Trophoblast cell (in vitro differentiated cells and primary cell): Measurements from ENCODE around the gene RCBTB2. TPM values are rescaled to one million over a fixed set of nuclear protein-coding genes. Genes with fewer than 3 reads are reported as not detected.
A peak's percentile ranks its signal among the peaks of the same experiment; 100 is the strongest.

Experiments used
- DNase-seq, 2 donors: peaks; one replicate each; pipeline ENCODE4 v3.0.0-alpha.2; 2016
- H2AFZ ChIP-seq: 2 replicates; pipeline ENCODE4 v1.6.1; 2013; ENCODE audit warnings: low read length, moderate library complexity, mild to moderate bottlenecking; ENCODE audit not compliant: insufficient read depth, poor library complexity
- H2AK5ac ChIP-seq: 2 replicates; pipeline ENCODE4 v1.6.1; 2013; ENCODE audit warnings: mild to moderate bottlenecking, low read length
- H2BK120ac ChIP-seq: 2 replicates; pipeline ENCODE4 v1.6.1; 2013; ENCODE audit warnings: low read length, mild to moderate bottlenecking, moderate library complexity; ENCODE audit not compliant: insufficient read depth, poor library complexity
- H2BK12ac ChIP-seq: 2 replicates; pipeline ENCODE4 v1.6.1; 2013; ENCODE audit warnings: mild to moderate bottlenecking, low read length, moderate library complexity
- H2BK5ac ChIP-seq: 2 replicates; pipeline ENCODE4 v1.6.1; 2013; ENCODE audit warnings: low read length, low read depth, moderate library complexity, mild to moderate bottlenecking; ENCODE audit not compliant: poor library complexity
- H3K14ac ChIP-seq: 2 replicates; pipeline ENCODE4 v1.6.1; 2013; ENCODE audit warnings: mild to moderate bottlenecking, low read length
- H3K18ac ChIP-seq: 2 replicates; pipeline ENCODE4 v1.6.1; 2013; ENCODE audit warnings: mild to moderate bottlenecking, low read length
- H3K23ac ChIP-seq: 2 replicates; pipeline ENCODE4 v1.6.1; 2013; ENCODE audit warnings: low read length
- H3K27ac ChIP-seq: 2 replicates; pipeline ENCODE4 v1.5.1; 2013; ENCODE audit warnings: low read depth, mild to moderate bottlenecking, inconsistent platforms, low read length, moderate library complexity
- H3K27me3 ChIP-seq: 2 replicates; pipeline ENCODE4 v1.6.1; 2013; ENCODE audit warnings: inconsistent platforms, mild to moderate bottlenecking, low read length, moderate library complexity; ENCODE audit not compliant: insufficient read depth
- H3K36me3 ChIP-seq, 2 experiments: 1 replicate in 1 of 2; 2 replicates in 1 of 2; pipeline ENCODE4 v1.6.1; 2013; ENCODE audit warnings: low read length in 2 of 2, mild to moderate bottlenecking in 2 of 2, moderate library complexity in 1 of 2; ENCODE audit not compliant: insufficient read depth in 2 of 2, control insufficient read depth in 1 of 2
- H3K4ac ChIP-seq: 2 replicates; pipeline ENCODE4 v1.6.1; 2013; ENCODE audit warnings: low read depth, mild to moderate bottlenecking, low read length, moderate library complexity
- H3K4me1 ChIP-seq, 2 experiments: 1 replicate in 1 of 2; 2 replicates in 1 of 2; pipeline ENCODE4 v1.6.1; 2013; ENCODE audit warnings: low read length in 2 of 2, mild to moderate bottlenecking in 2 of 2, moderate library complexity in 1 of 2; ENCODE audit not compliant: insufficient read depth in 2 of 2, control insufficient read depth in 1 of 2
- H3K4me2 ChIP-seq: 2 replicates; pipeline ENCODE4 v1.6.1; 2013; ENCODE audit warnings: inconsistent platforms, mild to moderate bottlenecking, low read length, moderate library complexity
- H3K4me3 ChIP-seq: 2 replicates; pipeline ENCODE4 v1.5.1; 2013; ENCODE audit warnings: mild to moderate bottlenecking, low read depth, low read length, inconsistent platforms
- H3K79me1 ChIP-seq: one replicate; pipeline ENCODE4 v1.6.1; 2013; ENCODE audit warnings: low read length
- H3K79me2 ChIP-seq: 2 replicates; pipeline ENCODE4 v1.6.1; 2013; ENCODE audit warnings: low read length, mild to moderate bottlenecking; ENCODE audit not compliant: control insufficient read depth, insufficient read depth, poor library complexity
- H3K9ac ChIP-seq: 2 replicates; pipeline ENCODE4 v1.6.1; 2013; ENCODE audit warnings: mild to moderate bottlenecking, low read length
- H3K9me3 ChIP-seq: 2 replicates; pipeline ENCODE4 v1.6.1; 2013; ENCODE audit warnings: low read depth, mild to moderate bottlenecking, control low read depth, inconsistent platforms, low read length; ENCODE audit not compliant: insufficient read depth
- H4K12ac ChIP-seq: 2 replicates; pipeline ENCODE4 v1.6.1; 2013; ENCODE audit warnings: low read depth, mild to moderate bottlenecking, low read length, moderate library complexity
- H4K8ac ChIP-seq: 2 replicates; pipeline ENCODE4 v1.6.1; 2013; ENCODE audit warnings: low read depth, mild to moderate bottlenecking, low read length, moderate library complexity
- H4K91ac ChIP-seq: one replicate; pipeline ENCODE4 v1.6.1; 2013; ENCODE audit warnings: low read depth, mild to moderate bottlenecking, low read length, moderate library complexity
- WGBS: extraction: QIAGEN DNeasy Blood & Tissue Kit; methylation state at CpG from one replicate; pipeline ENCODE4 v1.1.7; 2013; ENCODE audit warnings: missing lambda C conversion rate; ENCODE audit not compliant: insufficient read length, insufficient coverage; ENCODE audit errors: extremely low coverage; 5-methylcytosine and 5-hydroxymethylcytosine counted together
- polyA plus RNA-seq: library from polyadenylated mRNA; stranded (reverse); fragments of 200-250 nt; gene quantifications from 2 replicates; pipeline ENCODE4 v1.2.3, GENCODE V29; 2013

RCBTB2 gene
- 3.6 and 4.2 TPM in 2 replicates for polyA plus RNA-seq

GRCh38 chr13:48532506-48533499, at the start of gene RCBTB2:
TSS of gene RCBTB2 (minus strand) at chr13:48533080. CDS start at chr13:48521939, 11,141 bp downstream.
- H4K8ac ChIP-seq, result peak within 1 kb of the TSS; percentile 99
- peak within 1 kb of the TSS; percentile 81 for H2BK120ac ChIP-seq
- DNase-seq, result peak; percentile 98 to 100
- peak within 1 kb of the TSS; percentile 62 for H3K9ac ChIP-seq
- H3K36me3 ChIP-seq, result no peaks in the 10 kb centered on the region
- peak within 1 kb of the TSS; percentile 71 for H3K27ac ChIP-seq
- H3K18ac ChIP-seq, result peak within 1 kb of the TSS; percentile 96
- peaks cover 3 to 4% of the 10 kb centered on the region in 2 experiments for H3K4me1 ChIP-seq
- H4K12ac ChIP-seq, result peak within 1 kb of the TSS; percentile 97
- no peaks in the 10 kb centered on the region for H3K9me3 ChIP-seq
- peak within 1 kb of the TSS; percentile 95 for H2AFZ ChIP-seq
- H3K79me1 ChIP-seq, result peaks cover 11% of the 10 kb centered on the region
- peak within 1 kb of the TSS; percentile 75 for H3K4me2 ChIP-seq
- H2BK12ac ChIP-seq, result peak within 1 kb of the TSS; percentile 58
- peak within 1 kb of the TSS; percentile 93 for H3K4ac ChIP-seq
- WGBS, result no CpG with 5 or more reads among the region's 84 CpGs
- H2AK5ac ChIP-seq, result peak within 1 kb of the TSS; percentile 64
- H3K14ac ChIP-seq, result peak within 1 kb of the TSS; percentile 96
- H3K23ac ChIP-seq, result no peak within 1 kb of the TSS
- peaks cover 8% of the 10 kb centered on the region for H3K79me2 ChIP-seq
- no peaks in the 10 kb centered on the region for H3K27me3 ChIP-seq
- peak within 1 kb of the TSS; percentile 84 for H3K4me3 ChIP-seq
- peak within 1 kb of the TSS; percentile 87 for H2BK5ac ChIP-seq
- peak within 1 kb of the TSS; percentile 94 for H4K91ac ChIP-seq

- Histone ChIP-seq H3K4ac (no peak overlapping the region), H3K9ac (no peak overlapping the region)
- WGBS, result no CpG with 5 or more reads among the region's 3 CpGs
Observed at GRCh38 chr13:48582084-48582483, 49.2 kb upstream of the RCBTB2 start.

GRCh38 chr13:48580896-48581295, 48.0 kb upstream of the RCBTB2 start:
- Histone ChIP-seq H2BK12ac (peak overlapping the region; percentile 52), H3K27ac (no peak overlapping the region), H2AFZ (no peak overlapping the region), H2BK120ac (no peak overlapping the region), H4K12ac (no peak overlapping the region), H3K36me3 (no peaks in the 10 kb centered on the region), H3K23ac (no peak overlapping the region), H3K9ac (no peak overlapping the region), H3K9me3 (no peaks in the 10 kb centered on the region), H2AK5ac (no peak overlapping the region), H2BK5ac (no peak overlapping the region), H3K4ac (no peak overlapping the region), H3K27me3 (no peaks in the 10 kb centered on the region), H4K8ac (no peak overlapping the region), H3K79me2 (no peaks in the 10 kb centered on the region), H3K79me1 (no peaks in the 10 kb centered on the region), H3K18ac (no peak overlapping the region), H3K4me3 (no peak overlapping the region), H3K14ac (no peak overlapping the region), H3K4me2 (no peak overlapping the region), H3K4me1 (peaks cover 6 to 8% of the 10 kb centered on the region in 2 experiments), H4K91ac (no peak overlapping the region)
- no peak for DNase-seq
- WGBS, result no CpG with 5 or more reads among the region's 6 CpGs

More at GRCh38 chr13:48582084-48582483, 49.2 kb upstream of the RCBTB2 start:
- Histone ChIP-seq H3K79me2 (no peaks in the 10 kb centered on the region), H3K4me2 (no peak overlapping the region), H3K4me1 (peaks cover 6 to 8% of the 10 kb centered on the region in 2 experiments), H2AK5ac (no peak overlapping the region), H4K91ac (no peak overlapping the region), H2BK12ac (no peak overlapping the region), H3K79me1 (no peaks in the 10 kb centered on the region), H3K14ac (no peak overlapping the region), H2BK120ac (no peak overlapping the region), H4K8ac (no peak overlapping the region), H3K27ac (no peak overlapping the region), H2BK5ac (no peak overlapping the region), H3K27me3 (no peaks in the 10 kb centered on the region), H3K18ac (no peak overlapping the region), H3K23ac (no peak overlapping the region), H3K9me3 (no peaks in the 10 kb centered on the region), H2AFZ (no peak overlapping the region), H4K12ac (no peak overlapping the region), H3K4me3 (no peak overlapping the region), H3K36me3 (no peaks in the 10 kb centered on the region)
- peak; percentile 56 to 66 for DNase-seq

GRCh38 chr13:48580185-48580803, 47.4 kb upstream of the RCBTB2 start:
- H3K18ac ChIP-seq, result no peak overlapping the region
- no peak overlapping the region for H3K4ac ChIP-seq
- no CpG with 5 or more reads among the region's 8 CpGs for WGBS

More at GRCh38 chr13:48580185-48580803, 47.4 kb upstream of the RCBTB2 start:
- H3K79me1 ChIP-seq, result no peaks in the 10 kb centered on the region
- no peaks in the 10 kb centered on the region for H3K36me3 ChIP-seq
- H4K12ac ChIP-seq, result no peak overlapping the region
- no peak overlapping the region for H2BK5ac ChIP-seq
- H3K27me3 ChIP-seq, result no peaks in the 10 kb centered on the region
- H3K4me1 ChIP-seq, result peaks cover 6 to 8% of the 10 kb centered on the region in 2 experiments
- no peak overlapping the region for H3K14ac ChIP-seq
- H3K79me2 ChIP-seq, result no peaks in the 10 kb centered on the region
- H3K27ac ChIP-seq, result no peak overlapping the region
- H2BK12ac ChIP-seq, result no peak overlapping the region
- no peak overlapping the region for H3K23ac ChIP-seq
- no peak overlapping the region for H2BK120ac ChIP-seq
- H3K4me2 ChIP-seq, result no peak overlapping the region
- H4K8ac ChIP-seq, result no peak overlapping the region
- no peak overlapping the region for H2AFZ ChIP-seq
- H3K4me3 ChIP-seq, result no peak overlapping the region
- no peak overlapping the region for H4K91ac ChIP-seq
- no peak overlapping the region for H2AK5ac ChIP-seq
- peak; percentile 42 to 94 for DNase-seq
- no peaks in the 10 kb centered on the region for H3K9me3 ChIP-seq
- H3K9ac ChIP-seq, result no peak overlapping the region
